Breast epithelium (tissue), 4 donors: ENCODE results near the gene DMWD. TPM values are rescaled to one million over a fixed set of nuclear protein-coding genes. Genes with fewer than 3 reads are reported as not detected.

ENCODE experiments used
- DNase-seq, 2 donors: peaks; one replicate each; pipeline ENCODE4 v3.0.0-alpha.2; 2019; ENCODE audit warnings: low spot score in 2 of 2
- H3K27ac ChIP-seq, 2 donors: fragments of 200-600 bp; sonication (generic) in 1 of 2; one replicate each; pipeline ENCODE4 v1.5.1; 2016 to 2019; ENCODE audit warnings: mild to moderate bottlenecking in 1 of 2
- H3K27me3 ChIP-seq, 2 donors: fragments of 200-600 bp; sonication (generic) in 1 of 2; one replicate each; pipeline versions ENCODE4 v1.5.1 to v1.6.0; 2017 to 2019; ENCODE audit warnings: control low read depth in 1 of 2, mild to moderate bottlenecking in 1 of 2
- H3K36me3 ChIP-seq: fragments of 200-600 bp; one replicate; pipeline ENCODE4 v1.5.1; 2019
- H3K4me1 ChIP-seq, 2 donors: fragments of 200-600 bp; sonication (generic); one replicate each; pipeline ENCODE4 v1.5.1; 2016 to 2019; ENCODE audit warnings: control low read depth in 1 of 2
- H3K4me3 ChIP-seq, 3 donors: fragments of 200-600 bp; sonication (generic); 1 replicate in 2 of 3; 2 replicates in 1 of 3; pipeline ENCODE4 v1.5.1; 2016 to 2019; ENCODE audit warnings: mild to moderate bottlenecking in 3 of 3, moderate library complexity in 2 of 3
- H3K9me3 ChIP-seq, 2 donors: fragments of 200-600 bp; sonication (generic) in 1 of 2; one replicate each; pipeline ENCODE4 v1.5.1; 2016 to 2019; ENCODE audit warnings: control low read depth in 1 of 2
- CTCF ChIP-seq, 3 donors: fragments of 450-650 bp; IDR thresholded peaks; one replicate each; pipeline ENCODE4 v1.5.1; 2016 to 2017; ENCODE audit warnings: antibody characterized with exemption in 3 of 3, mild to moderate bottlenecking in 3 of 3, moderate library complexity in 3 of 3
- POLR2A ChIP-seq: fragments of 450-650 bp; IDR thresholded peaks from one replicate; pipeline ENCODE4 v1.6.1; 2016; ENCODE audit warnings: antibody characterized with exemption, mild to moderate bottlenecking, moderate library complexity
- POLR2AphosphoS5 ChIP-seq, 3 donors: sonication (generic); formaldehyde crosslinking; IDR thresholded peaks; one replicate each; pipeline ENCODE4 v1.6.1; 2017; ENCODE audit warnings: antibody characterized with exemption in 3 of 3
- intact Hi-C: fragments of 100-400 bp; cut with DNase I; formaldehyde crosslinking; loops from one replicate; pipeline ENCODE4 v1.15.1; 2023; ENCODE audit warnings: low total_unique reads
- total RNA-seq, 3 donors: library from RNA; depleted of rRNA; stranded (reverse); fragments of >200 nt; gene quantifications; one replicate each; pipeline ENCODE4 v1.1.0, GENCODE V29; 2016

The DMWD gene
- total RNA-seq, 3 donors from 2014 or later, result 24.2 to 31.1 (median 29.3) TPM

- Histone ChIP-seq H3K4me1 (peaks cover 0 to 7% of the 10 kb centered on the region in 2 donors), H3K27me3 (no peaks in the 10 kb centered on the region), H3K4me3 (no peak overlapping the region), H3K27ac (no peak overlapping the region), H3K36me3 (peaks cover 13% of the 10 kb centered on the region), H3K9me3 (no peaks in the 10 kb centered on the region)
- intact Hi-C loops, result no loop called here
- no peak for DNase-seq
- no peak for TF ChIP-seq POLR2AphosphoS5 (IDR thresholded peaks at IDR 0.05)
- TF ChIP-seq POLR2A, result no peak
- TF ChIP-seq CTCF (IDR thresholded peaks at IDR 0.05), result no peak
Observed at GRCh38 chr19:45827459-45828093, 34.9 kb upstream of the DMWD start.

DNA sequence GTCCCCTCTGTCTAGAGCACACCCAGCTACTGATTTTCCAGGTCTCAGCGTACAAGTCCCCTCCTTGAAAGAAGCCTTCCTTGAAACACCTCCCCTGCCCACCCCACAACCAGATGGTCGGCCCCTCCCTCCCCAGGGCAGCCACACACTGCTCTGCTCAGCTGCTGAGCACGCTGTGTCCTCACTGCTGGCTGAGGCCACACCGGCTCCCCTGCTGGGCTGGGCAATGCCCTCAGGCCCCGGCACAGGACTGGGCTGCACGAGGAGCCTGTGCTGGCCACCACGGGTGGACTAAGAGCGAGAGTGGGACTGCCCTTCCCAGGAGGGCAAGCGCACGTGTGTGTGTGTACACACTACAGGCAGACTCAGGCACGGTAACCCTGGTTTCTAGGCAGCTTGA lies 34.3 kb upstream of the DMWD start:
- peaks cover 16% of the 10 kb centered on the region for H3K36me3 ChIP-seq
- intact Hi-C loops, result no loop called here

DNA sequence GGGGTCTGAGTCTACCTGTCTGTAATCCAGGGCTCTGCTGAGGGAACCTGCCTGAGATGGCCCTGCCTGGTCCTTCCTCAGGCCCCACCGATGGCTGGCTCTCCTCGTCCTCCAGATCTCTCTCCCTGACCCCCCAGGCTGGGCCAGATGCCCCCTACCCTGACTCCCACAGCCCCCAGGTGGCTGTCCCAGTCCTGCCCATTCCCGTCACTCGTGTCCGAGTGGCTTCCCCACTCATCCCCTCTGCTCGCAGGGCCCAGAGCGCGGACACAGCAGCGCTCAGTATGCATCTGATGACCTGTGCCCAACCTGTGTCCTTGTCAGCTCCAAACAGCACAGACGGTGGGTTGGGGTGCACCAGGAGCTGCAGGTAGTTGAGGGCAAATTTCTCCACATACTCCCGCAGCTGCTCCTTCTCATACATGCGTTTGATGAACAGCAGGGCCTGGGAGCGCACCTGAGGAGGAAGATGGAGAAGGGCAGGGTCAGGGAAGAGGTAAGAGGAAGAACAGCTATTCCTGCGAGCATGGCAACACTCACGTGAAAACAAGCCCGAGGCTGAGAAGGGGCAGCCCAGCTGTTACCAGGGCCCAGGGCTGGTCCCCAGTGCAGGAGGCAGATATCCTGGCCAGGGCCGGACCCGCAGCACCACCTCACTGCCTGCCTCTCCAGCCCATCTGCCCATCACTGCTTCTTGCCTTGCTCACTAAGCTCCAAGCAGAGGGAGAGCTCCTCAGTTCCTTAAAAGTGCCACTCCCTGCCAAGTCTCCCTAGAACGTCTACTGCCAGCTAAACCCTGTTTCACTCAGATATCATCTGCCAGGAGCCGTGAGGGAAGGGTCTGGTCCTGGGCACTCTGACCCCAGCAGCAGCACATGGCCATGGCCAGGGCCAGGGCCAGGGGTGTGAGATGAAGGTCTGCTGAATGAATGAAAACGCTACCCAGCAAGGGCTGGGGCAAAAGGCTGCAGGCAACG lies 33.6 kb upstream of the DMWD start:
- peaks cover 16% of the 10 kb centered on the region for H3K36me3 ChIP-seq
- intact Hi-C loops, result no loop called here

More for the DNA sequence above, 34.3 kb upstream of the DMWD start:
- H3K9me3 ChIP-seq, result no peaks in the 10 kb centered on the region
- no peak overlapping the region for H3K4me3 ChIP-seq
- no peak overlapping the region for H3K27ac ChIP-seq
- no peak for TF ChIP-seq CTCF (IDR thresholded peaks at IDR 0.05)
- TF ChIP-seq POLR2A, result no peak
- TF ChIP-seq POLR2AphosphoS5 (IDR thresholded peaks at IDR 0.05), result no peak
- no peak for DNase-seq
- H3K27me3 ChIP-seq, result no peaks in the 10 kb centered on the region
- H3K4me1 ChIP-seq, result peaks cover 0 to 7% of the 10 kb centered on the region in 2 donors

GRCh38 chr19:45825263-45825605 lies 32.6 kb upstream of the DMWD start:
- TF ChIP-seq CTCF (IDR thresholded peaks at IDR 0.05) (no peak), POLR2AphosphoS5 (IDR thresholded peaks at IDR 0.05) (no peak), POLR2A (no peak)
- H3K9me3 ChIP-seq, result no peaks in the 10 kb centered on the region
- DNase-seq, result no peak
- peaks cover 0 to 7% of the 10 kb centered on the region in 2 donors for H3K4me1 ChIP-seq
- H3K27ac ChIP-seq, result no peak overlapping the region
- no peak overlapping the region for H3K4me3 ChIP-seq
- no peaks in the 10 kb centered on the region for H3K27me3 ChIP-seq
- peaks cover 16% of the 10 kb centered on the region for H3K36me3 ChIP-seq
- intact Hi-C loops, result no loop called here

More for the DNA sequence above, 33.6 kb upstream of the DMWD start:
- Histone ChIP-seq H3K27ac (no peak overlapping the region), H3K4me1 (peaks cover 0 to 7% of the 10 kb centered on the region in 2 donors), H3K4me3 (no peak overlapping the region), H3K27me3 (no peaks in the 10 kb centered on the region), H3K9me3 (no peaks in the 10 kb centered on the region)
- no peak for DNase-seq
- TF ChIP-seq POLR2AphosphoS5 (IDR thresholded peaks at IDR 0.05) (no peak), POLR2A (no peak), CTCF (IDR thresholded peaks at IDR 0.05) (no peak)
